Activated CD4-positive, CD25-positive, alpha-beta regulatory T cell (primary cell): ENCODE data around the gene APBA1.

Experiments
- DNase-seq, 4 experiments: peaks; one replicate each; lab custom pipeline; 2025; lab: John Stamatoyannopoulos, UW

The APBA1 gene

DNA sequence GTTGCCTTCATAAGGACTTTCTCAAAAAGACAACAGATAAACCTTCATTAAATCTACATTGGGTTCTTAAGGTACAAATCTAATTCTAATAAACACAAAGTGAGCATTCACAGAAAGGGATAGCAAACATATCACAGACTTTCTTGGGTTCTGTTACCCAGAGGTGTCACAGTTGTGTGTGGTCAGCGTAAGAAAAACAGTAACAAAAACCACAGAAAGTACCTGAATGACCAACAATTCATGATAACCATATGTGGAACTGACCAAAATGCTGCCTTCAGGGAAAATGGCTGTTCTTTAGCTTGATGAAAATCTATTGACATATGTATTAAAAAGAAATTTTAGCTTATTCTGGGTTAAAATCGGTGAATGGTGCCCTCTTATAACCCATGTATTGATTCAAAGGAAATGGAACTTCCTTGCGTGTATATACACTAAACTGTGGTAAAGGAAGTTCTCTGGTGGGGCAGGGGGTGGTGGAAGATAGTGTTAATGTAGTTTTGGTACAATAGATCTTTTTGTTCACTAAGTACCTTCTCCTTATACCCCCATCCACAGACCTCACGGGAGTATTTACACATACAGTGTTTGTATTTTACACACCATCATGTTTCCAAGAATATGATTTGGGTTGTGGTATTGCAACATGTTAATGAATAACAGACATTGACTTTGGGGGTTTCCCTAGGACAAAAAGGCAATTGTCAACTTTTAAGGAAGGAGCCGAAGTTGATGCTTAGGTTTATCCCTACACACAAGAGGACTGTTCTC, 152.5 kb downstream of the APBA1 start:
- no peak for DNase-seq

DNA sequence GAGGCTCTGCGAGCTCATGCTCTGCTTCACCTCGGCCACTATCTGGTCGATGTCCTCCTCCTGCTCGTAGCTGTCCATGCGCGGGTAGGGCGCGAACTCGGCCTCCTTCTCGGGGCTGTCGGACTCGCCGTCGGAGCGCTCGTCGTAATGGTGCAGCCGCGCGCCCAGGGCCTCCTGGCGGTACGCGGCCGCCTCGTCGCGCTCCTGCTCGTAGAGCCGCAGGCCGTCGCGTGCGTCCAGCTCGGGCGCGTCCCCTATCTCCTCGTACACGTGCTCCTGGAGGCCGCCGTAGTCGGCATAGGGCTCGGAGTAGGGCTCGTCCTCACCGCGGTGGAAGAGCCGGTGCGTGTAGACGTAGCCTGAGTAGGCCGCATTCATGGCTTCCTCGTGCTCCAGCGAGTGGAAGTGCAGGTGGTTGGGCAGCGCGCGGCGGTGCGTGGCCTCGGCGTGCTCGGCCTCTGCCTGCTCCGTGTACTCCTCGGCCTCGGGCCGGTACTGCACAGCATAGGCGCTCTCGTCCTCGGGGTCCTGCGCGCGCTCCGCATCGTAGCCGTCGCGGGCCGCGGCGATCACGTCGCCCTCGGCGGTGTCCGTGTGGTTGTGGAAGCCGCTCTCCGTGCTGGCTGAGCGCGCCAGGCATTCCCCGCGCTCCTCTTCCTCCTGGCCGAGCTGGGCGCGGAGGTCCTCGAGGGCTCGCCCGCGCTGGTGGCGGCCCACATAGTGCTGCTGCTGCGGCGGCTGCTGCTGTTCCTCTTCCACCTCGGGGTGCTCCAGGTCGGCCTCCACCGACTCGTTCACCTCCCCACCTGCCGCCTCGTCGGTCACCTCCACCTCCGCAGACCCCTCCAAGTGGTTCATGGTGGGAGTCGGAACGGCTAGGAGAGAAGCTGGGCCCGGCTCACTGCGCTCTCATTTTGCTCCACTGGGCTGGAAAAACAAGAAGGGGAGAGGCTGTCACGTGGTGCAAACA, 155.5 kb downstream of the APBA1 start:
- DNase-seq: no peak

DNA sequence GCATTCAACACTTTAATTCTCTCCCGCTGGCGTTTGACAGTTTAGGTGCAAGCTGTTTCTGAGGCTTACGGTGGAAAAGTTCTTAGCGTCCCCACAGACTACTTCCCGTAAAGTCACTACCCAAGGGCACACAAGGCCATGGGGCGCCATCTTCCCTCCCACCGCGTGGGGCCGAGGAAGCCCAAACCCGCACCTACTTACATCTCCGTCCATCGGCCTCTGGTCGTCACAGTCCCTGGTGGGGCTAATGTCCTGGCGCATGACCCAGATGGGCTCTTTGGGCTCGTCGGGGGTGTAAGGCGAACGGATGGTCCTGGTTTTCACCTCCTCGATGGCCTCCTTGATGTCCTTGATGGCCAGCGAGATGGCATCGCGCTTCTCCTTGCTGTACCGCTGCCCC, 156.4 kb downstream of the APBA1 start:
- DNase-seq: no peak

DNA sequence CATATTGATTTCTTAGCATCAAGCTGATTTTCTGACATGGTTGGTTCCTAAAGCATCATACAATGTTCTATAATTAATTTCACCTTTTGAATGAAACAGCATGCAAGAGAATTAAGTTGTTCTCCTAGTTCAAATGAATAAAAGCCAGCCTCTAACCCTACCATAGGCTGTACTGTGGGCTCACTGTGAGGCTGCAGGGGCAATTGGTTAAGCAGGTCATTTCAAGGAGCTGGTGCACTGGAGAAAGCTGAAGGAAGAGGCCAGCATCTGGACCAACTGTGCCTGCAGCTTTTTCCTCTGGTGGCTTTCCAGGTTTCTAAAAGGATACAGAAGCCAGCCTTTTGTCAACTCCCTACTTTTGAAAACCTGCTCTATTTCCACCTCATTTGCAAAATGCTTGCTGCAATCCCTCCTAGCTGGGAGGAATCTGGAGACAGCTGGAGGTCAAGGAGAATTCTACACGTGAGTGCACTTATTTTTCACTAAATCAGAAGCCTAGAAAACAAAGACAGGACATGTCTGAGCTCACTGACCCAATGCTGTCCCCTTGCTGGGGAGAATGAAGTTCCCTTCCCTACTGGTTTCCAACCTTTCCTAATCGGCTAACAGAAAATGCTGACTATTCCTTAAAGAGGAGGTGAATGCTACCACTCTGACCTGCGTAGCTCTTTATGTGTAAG, 158.9 kb downstream of the APBA1 start:
- DNase-seq: no peak

DNA sequence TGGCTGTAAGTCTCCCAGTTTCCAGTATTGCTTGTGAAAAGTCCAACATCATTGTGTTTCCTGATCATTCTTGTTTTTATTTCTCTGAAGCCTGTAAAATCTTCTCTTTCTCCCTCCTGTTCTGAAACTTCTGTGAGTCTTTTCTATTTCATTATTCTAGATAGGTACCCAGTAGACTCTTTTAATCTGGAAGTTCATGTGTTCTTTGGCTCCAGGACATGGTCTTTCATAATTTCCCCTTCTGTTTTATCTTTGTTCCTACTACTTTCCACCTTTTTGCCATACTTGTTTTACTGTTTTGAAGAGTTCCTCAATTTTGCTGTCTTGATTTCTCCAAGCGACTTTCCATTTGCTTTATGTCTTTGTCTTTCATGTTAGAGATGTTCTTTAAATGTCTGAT, 168.1 kb downstream of the APBA1 start:
- no peak for DNase-seq

DNA sequence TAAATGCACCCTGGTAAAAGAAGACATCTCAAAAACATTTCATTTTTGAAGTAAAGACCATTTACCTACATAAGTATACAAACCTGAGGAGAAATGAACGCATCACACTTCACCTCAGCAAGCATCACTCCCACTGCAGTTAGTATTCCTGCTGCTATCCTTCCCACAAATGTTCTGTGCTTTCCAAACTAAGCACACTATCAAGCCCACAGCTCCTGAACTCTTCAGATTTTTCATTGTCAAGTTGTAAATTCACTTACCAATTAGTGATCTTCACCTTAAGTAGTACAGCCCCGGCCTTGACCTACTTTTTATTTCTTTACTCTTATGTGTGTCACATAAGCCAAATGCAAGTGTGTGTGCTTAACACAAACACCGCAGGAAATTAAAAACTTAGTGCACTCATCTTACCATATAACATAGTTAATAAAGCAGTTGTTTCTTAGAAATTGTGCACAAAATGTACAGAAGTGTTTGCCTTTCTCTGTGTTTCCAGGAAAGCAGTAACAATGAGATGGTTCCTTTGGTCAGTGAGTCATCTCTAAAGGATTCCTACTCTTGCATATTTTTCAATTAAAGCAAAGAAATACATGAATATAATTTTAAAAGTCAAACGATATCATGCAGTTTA, 169.4 kb downstream of the APBA1 start:
- no peak for DNase-seq

DNA sequence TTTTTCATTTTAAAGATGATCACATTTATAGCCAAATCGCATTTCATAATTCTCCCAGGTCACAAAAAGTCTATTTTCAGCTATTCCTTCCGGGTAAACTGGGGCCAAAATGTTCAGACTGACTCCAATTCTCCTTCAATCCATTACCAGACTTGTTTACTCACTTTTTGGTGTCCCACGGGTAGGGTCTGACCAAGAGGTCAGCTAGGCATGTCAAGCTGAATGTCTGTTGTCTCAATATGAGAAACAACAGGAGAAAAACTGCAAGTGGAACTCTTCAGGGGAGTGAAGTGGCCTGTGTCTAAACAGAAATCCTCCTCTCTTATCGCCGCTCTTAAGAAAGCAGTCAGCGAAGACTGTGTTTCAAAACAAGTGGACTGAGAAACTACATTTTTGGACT, 171.3 kb downstream of the APBA1 start:
- no peak for DNase-seq

DNA sequence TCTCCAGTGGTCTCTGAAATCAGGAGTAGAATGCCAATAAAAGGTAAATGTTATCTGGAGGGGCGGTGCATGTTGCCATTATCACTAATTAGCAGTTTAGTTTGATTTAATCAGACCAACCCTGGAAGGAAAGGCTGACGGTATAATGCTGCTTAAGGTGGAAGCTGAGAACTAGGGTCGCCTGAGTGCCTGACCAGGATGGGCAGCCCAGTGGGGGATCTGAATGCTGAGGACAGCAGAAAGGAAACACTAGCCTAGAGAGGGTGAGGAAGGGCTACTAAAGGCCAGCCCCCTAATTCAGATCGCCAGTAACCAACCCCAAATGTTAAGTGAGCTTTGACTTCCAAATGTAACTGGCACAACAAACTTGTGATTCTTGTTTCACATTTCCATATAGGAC, 172.2 kb downstream of the APBA1 start:
- no peak for DNase-seq

DNA sequence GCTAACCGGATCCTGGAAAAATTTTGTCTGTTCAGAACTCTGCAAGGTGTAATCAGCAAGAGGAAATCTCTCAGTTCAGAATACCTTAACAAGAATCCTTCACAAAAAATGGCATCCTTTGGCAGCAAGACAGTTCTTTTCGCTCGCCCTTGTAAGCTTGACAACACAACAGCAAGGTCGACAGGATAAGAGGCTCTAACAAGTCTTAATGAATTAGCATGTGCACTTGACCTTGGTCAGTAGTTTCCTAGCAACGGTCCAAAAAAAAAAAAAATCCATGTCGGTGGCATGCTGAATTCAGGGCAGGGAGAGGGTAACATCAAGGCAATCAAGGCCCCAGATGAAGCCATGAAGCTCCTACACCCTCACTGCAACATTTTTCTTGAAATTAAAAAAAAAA, 172.8 kb downstream of the APBA1 start:
- DNase-seq: no peak

DNA sequence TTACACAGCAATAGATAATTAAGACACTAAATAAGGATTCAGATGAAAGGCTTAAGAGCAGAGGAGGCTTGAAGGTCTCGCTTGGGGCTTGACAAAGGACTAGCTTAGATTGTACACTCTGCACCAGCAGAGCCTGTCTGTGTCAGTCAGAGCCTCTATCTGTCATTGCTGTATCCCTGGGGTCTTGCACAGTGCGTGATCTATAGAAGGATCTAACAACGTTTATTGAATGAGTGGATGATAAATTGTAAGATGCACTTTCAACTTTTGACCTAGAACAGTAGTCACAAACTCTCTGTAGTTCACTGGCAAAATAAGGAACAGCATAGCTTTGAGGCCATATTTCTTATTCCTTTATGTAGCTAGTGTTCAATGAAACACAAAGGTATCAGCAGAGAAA, 173.7 kb downstream of the APBA1 start:
- DNase-seq: no peak

DNA sequence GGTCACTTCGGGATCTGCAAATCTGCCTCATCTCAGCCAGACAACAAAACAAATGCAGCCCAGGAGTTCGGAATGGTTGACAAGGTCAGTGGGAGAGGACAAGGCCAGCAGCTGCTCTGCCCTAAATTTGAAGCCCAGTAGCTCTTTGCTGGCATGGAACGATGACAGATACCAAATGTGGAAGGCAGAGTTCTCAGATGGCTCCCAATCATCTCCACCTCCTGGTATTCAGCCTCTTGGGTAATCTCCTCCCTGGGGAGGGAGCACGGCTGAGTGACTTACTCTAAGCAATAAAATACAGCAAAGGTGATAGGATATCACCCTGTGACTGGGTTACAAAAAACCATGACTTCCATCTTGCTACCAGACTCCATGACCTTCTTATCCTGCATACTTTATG, 174.4 kb downstream of the APBA1 start:
- DNase-seq: no peak

DNA sequence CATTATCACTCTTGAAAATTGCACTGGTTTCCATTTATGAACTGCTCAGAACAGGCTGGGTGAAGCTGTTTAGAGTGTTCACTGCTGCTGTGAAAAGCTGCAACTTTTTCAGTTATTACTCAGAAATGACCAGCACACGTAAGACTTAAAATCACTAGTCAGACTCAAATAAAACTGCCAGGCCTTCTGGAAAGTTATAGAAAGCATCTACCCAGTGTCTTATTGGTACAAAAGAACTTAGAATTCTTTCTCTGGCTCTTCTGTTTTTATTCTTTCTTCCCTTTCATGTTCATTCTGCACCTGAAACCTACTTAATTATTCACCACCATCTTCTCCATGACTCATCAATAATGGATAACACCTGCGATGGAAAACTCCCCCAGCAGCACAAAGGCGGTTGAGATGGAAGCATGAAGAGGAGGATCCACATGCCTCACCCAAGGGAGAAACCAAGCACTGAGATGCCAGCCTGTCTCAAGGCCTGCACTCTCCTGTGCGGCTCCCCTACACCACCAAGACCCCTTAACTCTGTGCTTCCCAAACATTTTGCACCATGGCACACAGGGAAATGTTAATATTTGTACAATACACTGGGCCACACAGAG, 175.2 kb downstream of the APBA1 start:
- no peak for DNase-seq

DNA sequence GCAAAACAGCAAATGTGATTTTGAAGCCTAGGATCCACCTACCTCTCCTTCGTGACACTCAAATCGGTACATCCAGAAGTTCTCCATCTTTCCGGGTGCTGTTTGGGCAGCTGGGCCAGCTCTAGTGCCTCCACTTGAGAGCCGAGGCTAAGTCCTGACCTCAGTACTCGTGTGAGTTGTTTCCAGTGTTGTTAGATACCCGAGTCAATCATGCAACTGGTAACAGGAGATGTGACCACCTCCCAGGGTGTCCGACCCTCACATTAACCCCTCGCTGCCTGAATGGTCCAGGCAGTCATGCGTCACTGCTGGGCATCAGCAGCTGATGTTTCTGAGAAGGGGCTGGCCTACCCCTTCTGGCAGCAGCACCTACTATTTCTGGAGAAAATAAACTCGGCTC, 176.9 kb downstream of the APBA1 start:
- no peak for DNase-seq

DNA sequence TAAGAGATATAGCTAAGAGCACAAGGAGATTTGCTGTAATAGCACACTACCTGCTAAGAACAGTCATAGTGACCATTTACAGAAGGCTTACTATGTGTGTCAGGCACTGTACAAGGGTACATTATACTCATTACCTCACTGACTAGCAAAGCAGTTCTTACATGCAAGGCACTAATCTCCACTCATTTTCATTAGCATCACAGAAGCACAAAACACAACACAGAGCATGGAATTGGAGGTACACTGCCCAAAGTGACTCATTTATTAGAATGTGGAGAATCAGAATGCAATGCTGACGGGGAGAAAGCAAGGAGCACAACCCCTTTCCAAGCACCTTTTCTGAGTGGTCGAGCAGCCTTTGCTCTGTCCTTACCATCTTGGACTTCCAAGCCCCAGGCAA, 177.4 kb downstream of the APBA1 start:
- no peak for DNase-seq

DNA sequence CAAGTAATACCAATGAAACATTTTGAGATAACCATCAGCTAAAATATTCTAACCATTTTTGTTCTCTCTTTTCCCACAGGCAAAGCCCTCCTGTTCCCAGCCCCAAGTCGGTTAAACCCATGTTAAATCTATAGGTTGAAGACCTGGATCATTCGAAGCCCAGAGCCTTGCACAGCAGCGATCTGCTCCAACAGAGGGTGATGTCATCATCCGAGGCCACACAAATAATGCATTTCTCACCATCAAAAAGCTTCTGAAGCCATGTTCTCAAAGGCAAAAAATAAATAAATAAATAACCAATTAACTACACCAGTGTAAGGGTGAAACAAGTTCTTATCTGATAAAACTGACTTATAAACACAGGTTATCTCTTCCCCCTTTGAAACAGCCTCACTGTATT, 178.0 kb downstream of the APBA1 start:
- no peak for DNase-seq

DNA sequence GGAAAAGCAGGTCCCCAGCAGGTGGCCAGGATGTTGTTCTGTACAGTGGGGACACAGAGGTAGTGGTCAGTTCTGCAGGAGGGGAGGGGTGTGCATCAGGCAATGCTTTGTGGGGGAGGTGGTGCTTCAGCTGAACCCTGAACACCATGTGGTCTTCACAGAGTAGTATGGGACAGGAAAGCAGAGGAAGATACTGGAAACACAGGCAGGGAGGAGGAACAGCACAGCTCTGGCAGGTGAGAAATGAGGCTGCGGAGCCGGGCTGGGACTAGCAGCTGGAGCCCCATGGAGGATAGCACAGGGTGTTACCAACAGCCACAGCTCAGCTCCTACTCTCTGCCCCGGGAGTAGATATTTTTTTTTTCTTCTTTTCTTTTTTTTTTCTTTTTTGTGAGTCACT, 185.7 kb downstream of the APBA1 start:
- DNase-seq: no peak

DNA sequence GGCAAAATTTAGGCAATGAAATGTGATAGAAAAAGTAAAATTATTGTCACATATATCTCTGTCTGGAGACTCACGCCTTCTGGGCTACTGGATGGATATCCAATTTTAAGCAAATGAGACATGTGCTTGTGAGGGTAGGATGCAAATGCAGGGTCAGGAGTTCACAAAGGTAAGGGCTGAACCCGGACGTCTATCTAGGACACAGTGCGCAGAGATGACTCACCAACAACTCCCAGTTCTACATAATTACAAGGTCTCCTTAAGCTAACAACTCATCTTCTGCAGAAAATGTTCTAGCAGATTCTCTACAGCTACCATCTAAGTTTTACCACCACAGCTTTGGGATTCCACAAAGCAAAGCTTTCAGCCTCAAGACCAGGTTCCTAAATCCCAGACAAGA, 186.7 kb downstream of the APBA1 start:
- DNase-seq: no peak

DNA sequence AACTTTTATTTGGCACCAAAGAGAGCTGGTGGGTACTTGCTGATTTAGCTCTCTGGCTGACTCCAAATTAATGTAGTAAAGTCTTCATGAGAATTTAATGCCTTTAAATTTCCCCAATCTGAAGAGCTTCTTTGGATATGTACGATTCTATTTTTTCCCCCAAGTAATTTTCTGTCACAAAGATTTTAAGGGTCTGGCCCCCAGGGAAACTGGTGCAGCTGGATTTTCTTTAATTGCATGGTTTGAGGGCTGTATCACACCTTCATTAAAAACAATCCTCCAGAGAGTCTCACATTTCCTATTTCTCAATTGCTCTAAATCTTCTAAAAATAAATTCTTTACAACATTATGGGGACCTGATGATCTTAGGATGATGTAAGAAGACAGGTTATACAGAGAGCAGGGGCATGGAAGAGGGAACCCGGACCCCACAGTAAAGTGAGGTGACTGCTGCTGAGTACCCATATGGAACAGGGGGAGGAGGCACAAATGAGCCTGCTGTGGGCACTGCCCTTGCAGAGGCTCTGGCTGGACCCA, 188.2 kb downstream of the APBA1 start:
- no peak for DNase-seq

DNA sequence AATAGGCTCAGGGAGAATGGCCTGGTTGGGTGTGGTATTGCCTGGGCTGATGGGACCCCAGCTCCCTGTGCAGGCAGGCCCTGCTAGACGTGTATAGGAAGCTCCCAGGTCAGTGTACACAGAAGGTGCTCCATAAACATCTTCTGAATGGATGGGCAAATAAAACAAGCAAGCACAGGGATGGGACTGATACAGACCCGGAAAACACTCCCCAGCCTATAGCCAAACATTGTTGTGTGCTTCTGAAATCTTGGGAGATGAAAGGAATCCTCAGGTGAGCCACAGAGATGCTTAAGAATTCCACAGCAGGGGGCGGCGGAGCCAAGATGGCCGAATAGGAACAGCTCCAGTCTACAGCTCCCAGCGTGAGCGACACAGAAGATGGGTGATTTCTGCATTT, 195.4 kb downstream of the APBA1 start:
- DNase-seq: no peak

DNA sequence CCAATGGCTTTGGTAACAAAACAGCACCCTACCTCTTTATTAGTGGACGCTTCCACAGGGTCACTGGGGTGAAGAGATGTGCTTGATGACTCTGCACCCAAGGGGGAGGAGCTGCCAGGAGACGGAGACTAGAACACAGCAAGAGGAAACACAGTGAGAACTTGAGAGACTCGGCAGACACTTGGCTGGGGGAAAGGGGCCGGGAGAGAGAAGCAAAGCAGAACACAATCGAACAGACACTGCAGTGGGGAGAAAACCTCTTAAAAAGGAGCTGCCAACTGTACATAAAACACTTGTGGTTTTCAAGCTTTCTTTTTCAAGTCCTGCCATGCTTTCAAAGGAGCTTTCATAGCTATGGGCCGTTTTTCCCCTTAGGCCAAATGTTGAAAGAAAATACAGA, 196.2 kb downstream of the APBA1 start:
- no peak for DNase-seq

DNA sequence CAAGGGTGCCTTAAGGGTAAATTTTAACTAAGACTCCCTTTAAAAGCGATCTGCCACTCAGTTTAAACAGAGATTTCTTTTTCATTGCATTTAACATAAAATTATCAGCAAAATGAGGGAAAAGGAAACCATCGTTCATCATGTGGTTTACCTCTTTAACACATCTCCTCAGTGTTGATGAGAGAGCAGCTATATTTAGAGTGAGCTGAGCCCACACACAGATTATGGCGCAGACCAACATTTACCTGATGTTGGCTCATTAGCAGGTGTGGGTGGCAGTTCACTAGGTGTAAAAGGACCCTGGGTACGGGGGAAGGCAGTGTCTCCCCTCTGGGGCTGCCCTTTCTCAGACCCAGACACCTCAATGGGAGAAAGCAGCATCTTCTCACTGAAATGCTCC, 197.3 kb downstream of the APBA1 start:
- no peak for DNase-seq
